ENCODE measurements around the gene XRN2. TPM values are rescaled to one million over a fixed set of nuclear protein-coding genes. Genes with fewer than 3 reads are reported as not detected.

XRN2 gene
- total RNA-seq, 1 donor from 2014 or later = 76.6 TPM

GRCh38 chr20:21339499-21339898, 36.4 kb downstream of the XRN2 start:
- Mint-ChIP-seq H3K27ac (no peak overlapping the region), H3K4me3 (no peak overlapping the region), H3K27me3 (no peaks in the 10 kb centered on the region), H3K4me1 (ENCODE audit: unreplicated experiment) (no peaks in the 10 kb centered on the region), H3K9me3 (no peaks in the 10 kb centered on the region), H3K36me3 (peaks cover 51% of the 10 kb centered on the region)
- DNase-seq (ENCODE audit: extremely low spot score, unreplicated experiment) = no peak
- TF ChIP-seq CTCF (conservative IDR thresholded peaks at IDR 0.05) = no peak

- H3K4me3 Mint-ChIP-seq = no peak overlapping the region
- no peak for TF ChIP-seq CTCF (conservative IDR thresholded peaks at IDR 0.05)
- no peaks in the 10 kb centered on the region for H3K9me3 Mint-ChIP-seq
- H3K27ac Mint-ChIP-seq = no peak overlapping the region
- H3K4me1 Mint-ChIP-seq (ENCODE audit: unreplicated experiment) = no peaks in the 10 kb centered on the region
- peaks cover 38% of the 10 kb centered on the region for H3K36me3 Mint-ChIP-seq
- no peaks in the 10 kb centered on the region for H3K27me3 Mint-ChIP-seq
- no peak for DNase-seq (ENCODE audit: extremely low spot score, unreplicated experiment)
Observed at GRCh38 chr20:21340991-21341697, 38.0 kb downstream of the XRN2 start.

GRCh38 chr20:21342656-21343345, 39.7 kb downstream of the XRN2 start:
- no peak for TF ChIP-seq CTCF (conservative IDR thresholded peaks at IDR 0.05)

GRCh38 chr20:21344206-21344900, 41.2 kb downstream of the XRN2 start:
- no peak for DNase-seq (ENCODE audit: extremely low spot score, unreplicated experiment)
- peaks cover 38% of the 10 kb centered on the region for H3K36me3 Mint-ChIP-seq
- no peak overlapping the region for H3K27ac Mint-ChIP-seq

More at GRCh38 chr20:21342656-21343345, 39.7 kb downstream of the XRN2 start:
- Mint-ChIP-seq H3K4me3 (no peak overlapping the region), H3K4me1 (ENCODE audit: unreplicated experiment) (no peaks in the 10 kb centered on the region), H3K9me3 (no peaks in the 10 kb centered on the region), H3K27me3 (no peaks in the 10 kb centered on the region), H3K27ac (no peak overlapping the region), H3K36me3 (peaks cover 33% of the 10 kb centered on the region)
- no peak for DNase-seq (ENCODE audit: extremely low spot score, unreplicated experiment)

GRCh38 chr20:21344961-21345360, 41.8 kb downstream of the XRN2 start:
- Mint-ChIP-seq H3K9me3 (no peaks in the 10 kb centered on the region), H3K27ac (no peak overlapping the region), H3K36me3 (peaks cover 32% of the 10 kb centered on the region), H3K27me3 (no peaks in the 10 kb centered on the region), H3K4me1 (ENCODE audit: unreplicated experiment) (no peaks in the 10 kb centered on the region), H3K4me3 (no peak overlapping the region)
- no peak for DNase-seq (ENCODE audit: extremely low spot score, unreplicated experiment)
- no peak for TF ChIP-seq CTCF (conservative IDR thresholded peaks at IDR 0.05)

More at GRCh38 chr20:21344206-21344900, 41.2 kb downstream of the XRN2 start:
- no peak for TF ChIP-seq CTCF (conservative IDR thresholded peaks at IDR 0.05)
- Mint-ChIP-seq H3K4me1 (ENCODE audit: unreplicated experiment) (no peaks in the 10 kb centered on the region), H3K9me3 (no peaks in the 10 kb centered on the region), H3K4me3 (no peak overlapping the region), H3K27me3 (no peaks in the 10 kb centered on the region)

All from type B pancreatic cell (in vitro differentiated cells).